Vagina (tissue), 2 donors: Measurements from ENCODE around the gene AK6.

Experiments
- CTCF ChIP-seq, 3 experiments: fragments of 450-650 bp in 2 of 3; fragments of 200-600 bp in 1 of 3; sonication (generic) in 1 of 3; IDR thresholded peaks; one replicate each; pipeline ENCODE4 v1.5.1; 2017 to 2019; ENCODE audit warnings: antibody characterized with exemption in 3 of 3, mild to moderate bottlenecking in 2 of 3, moderate library complexity in 2 of 3
- POLR2A ChIP-seq, 2 donors: fragments of 450-650 bp; IDR thresholded peaks; one replicate each; pipeline ENCODE4 v1.6.1; 2017; ENCODE audit warnings: antibody characterized with exemption in 2 of 2, mild to moderate bottlenecking in 2 of 2, moderate library complexity in 2 of 2
- POLR2AphosphoS5 ChIP-seq, 2 donors: sonication (generic); formaldehyde crosslinking; IDR thresholded peaks; one replicate each; pipeline ENCODE4 v1.9.0; 2017; ENCODE audit warnings: antibody characterized with exemption in 2 of 2, mild to moderate bottlenecking in 2 of 2, low read depth in 1 of 2; ENCODE audit not compliant: insufficient read depth in 1 of 2

- TF ChIP-seq CTCF (IDR thresholded peaks at IDR 0.05) (no peak), POLR2A (IDR thresholded peaks at IDR 0.05) (no peak), POLR2AphosphoS5 (IDR thresholded peaks at IDR 0.05; ENCODE audit: insufficient read depth in 1 of 2, low read depth in 1 of 2) (no peak)
Measured at GRCh38 chr5:69341520-69342161, 27.7 kb downstream of the AK6 start.
